Karpas-422 (cell line): Measurements from ENCODE around the gene CLIC5. TPM values are rescaled to one million over a fixed set of nuclear protein-coding genes. Genes with fewer than 3 reads are reported as not detected.

Source experiments
- DNase-seq: peaks from one replicate; pipeline ENCODE4 v3.0.0-alpha.2; 2015
- H2AFZ ChIP-seq: fragments of 200-600 bp; sonication (generic); 2 replicates; pipeline ENCODE4 v1.6.1; 2014; ENCODE audit warnings: antibody characterized with exemption, low read length, mixed read lengths
- H3K27ac ChIP-seq: fragments of 200-600 bp; sonication (generic); 2 replicates; pipeline ENCODE4 v1.5.1; 2014; ENCODE audit warnings: mild to moderate bottlenecking, low read length, moderate library complexity
- H3K27me3 ChIP-seq: fragments of 200-600 bp; sonication (generic); 2 replicates; pipeline ENCODE4 v1.6.1; 2014; ENCODE audit warnings: low read length, mixed read lengths
- H3K36me3 ChIP-seq: fragments of 200-600 bp; sonication (generic); 2 replicates; pipeline ENCODE4 v1.6.1; 2014; ENCODE audit warnings: low read length, mixed read lengths; ENCODE audit not compliant: insufficient read depth
- H3K4me1 ChIP-seq: fragments of 200-600 bp; sonication (generic); 2 replicates; pipeline ENCODE4 v1.6.1; 2014; ENCODE audit warnings: mild to moderate bottlenecking, low read length, mixed read lengths
- H3K4me2 ChIP-seq: fragments of 200-600 bp; sonication (generic); 2 replicates; pipeline ENCODE4 v1.6.1; 2014; ENCODE audit warnings: low read length, low read depth, mild to moderate bottlenecking; ENCODE audit not compliant: poor library complexity, severe bottlenecking
- H3K4me3 ChIP-seq: fragments of 200-600 bp; sonication (generic); 2 replicates; pipeline ENCODE4 v1.5.1; 2014; ENCODE audit warnings: mild to moderate bottlenecking, antibody characterized with exemption, low read length, mixed read lengths
- H3K79me2 ChIP-seq: fragments of 200-600 bp; sonication (generic); 2 replicates; pipeline ENCODE4 v1.6.1; 2014; ENCODE audit warnings: mild to moderate bottlenecking, low read length, mixed read lengths
- H3K9ac ChIP-seq: fragments of 200-600 bp; sonication (generic); 2 replicates; pipeline ENCODE4 v1.6.0; 2014; ENCODE audit warnings: low read length
- H3K9me2 ChIP-seq: fragments of 200-600 bp; sonication (generic), shearing (Covaris generic); replicated peaks from 2 replicates; pipeline ENCODE4 v1.6.0; 2014; ENCODE audit warnings: mild to moderate bottlenecking, low read length, moderate library complexity; ENCODE audit not compliant: insufficient read depth
- H3K9me3 ChIP-seq: fragments of 300-700, 200-600 bp; sonication (generic); 2 replicates; pipeline ENCODE4 v1.6.1; 2014; ENCODE audit warnings: low read length, mixed read lengths
- H4K20me1 ChIP-seq: fragments of 200-600 bp; sonication (generic); 2 replicates; pipeline ENCODE4 v1.6.1; 2014; ENCODE audit warnings: mild to moderate bottlenecking, antibody characterized with exemption, low read length, low read depth; ENCODE audit not compliant: insufficient read depth
- total RNA-seq: library from RNA; depleted of rRNA; stranded (reverse); fragments of >200 nt; shearing (Covaris generic); gene quantifications from 2 replicates; pipeline ENCODE4 v1.2.3, GENCODE V29; 2014; ENCODE audit warnings: low replicate concordance

CLIC5 gene
- total RNA-seq, 1 experiment from 2014 or later = not detected

DNA sequence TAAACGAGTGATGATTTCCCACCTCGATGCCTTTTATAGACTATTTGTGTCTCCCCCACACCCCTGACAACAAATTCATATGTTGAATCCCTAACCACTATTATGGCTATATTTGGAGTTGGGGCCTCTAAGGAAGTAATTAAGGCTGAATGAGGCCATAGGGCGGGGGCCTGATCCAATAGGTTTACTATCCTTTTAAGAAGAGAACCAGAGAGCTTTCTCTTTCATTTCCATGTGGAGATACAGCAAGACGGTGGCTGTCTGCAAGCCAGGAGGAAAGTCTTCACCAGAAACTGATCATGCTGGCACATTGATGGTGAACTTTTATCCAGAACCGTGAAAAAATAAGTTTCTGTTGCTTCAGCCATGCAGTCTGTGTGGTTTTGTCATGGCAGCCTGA lies 38.9 kb upstream of the CLIC5 start:
- no peak overlapping the region for H3K4me2 ChIP-seq
- no peak for DNase-seq
- no peak overlapping the region for H2AFZ ChIP-seq

DNA sequence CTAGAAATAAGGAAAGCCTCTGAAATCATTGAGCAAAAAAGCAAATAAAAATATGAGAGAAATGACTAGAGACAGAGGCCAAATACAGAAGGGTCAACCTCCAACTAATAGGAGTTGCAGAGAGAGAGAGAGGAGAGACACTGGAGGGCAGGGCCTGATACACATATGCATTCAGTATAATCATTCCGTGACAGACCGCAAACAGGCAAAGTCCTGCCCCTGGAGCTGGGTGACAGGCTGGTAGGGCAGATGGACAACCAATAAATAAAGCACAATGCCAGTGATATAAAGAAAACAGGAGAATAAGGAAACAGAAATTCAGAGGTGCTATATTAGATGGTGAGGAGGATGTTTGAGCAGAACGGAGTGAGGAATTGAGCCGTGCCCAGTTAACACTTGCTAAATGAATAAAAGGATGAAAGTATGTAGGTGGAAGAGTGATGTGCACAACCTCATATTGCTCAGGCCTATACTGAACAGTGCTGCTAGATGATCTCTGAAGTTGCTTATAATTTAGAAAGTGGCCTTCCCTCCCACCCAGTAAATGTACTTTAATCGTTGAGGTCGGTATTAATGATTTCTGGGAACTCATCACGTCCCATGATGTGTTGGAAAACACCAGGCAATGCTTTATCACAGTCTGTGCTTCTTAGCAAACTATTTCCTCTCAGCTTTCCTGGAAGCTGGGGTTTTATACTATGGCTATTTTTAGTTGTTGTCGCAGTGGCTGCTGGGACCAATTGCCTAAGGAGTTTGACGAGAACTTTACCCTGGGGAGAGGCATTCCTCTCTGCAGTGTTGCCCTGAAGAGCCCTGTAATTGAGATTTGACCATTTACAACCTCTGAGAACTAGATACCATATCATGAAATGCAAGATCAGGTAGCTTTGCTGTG lies 37.6 kb upstream of the CLIC5 start:
- no peak for DNase-seq
- H2AFZ ChIP-seq = no peak overlapping the region
- H3K9me3 ChIP-seq = no peaks in the 10 kb centered on the region
- H3K27me3 ChIP-seq = no peaks in the 10 kb centered on the region
- no peaks in the 10 kb centered on the region for H3K79me2 ChIP-seq
- no peaks in the 10 kb centered on the region for H4K20me1 ChIP-seq
- H3K9me2 ChIP-seq = no peaks in the 10 kb centered on the region
- no peak overlapping the region for H3K27ac ChIP-seq
- no peaks in the 10 kb centered on the region; the same call in 1 of the 2 replicates for H3K4me1 ChIP-seq
- no peak overlapping the region for H3K4me3 ChIP-seq
- H3K36me3 ChIP-seq = no peaks in the 10 kb centered on the region
- no peak overlapping the region for H3K9ac ChIP-seq
- no peak overlapping the region for H3K4me2 ChIP-seq

More for the DNA sequence above, 38.9 kb upstream of the CLIC5 start:
- Histone ChIP-seq H3K27me3 (0 out of 2 replicates have a peak, but pooled peaks cover 2% of the 10 kb centered on the region), H4K20me1 (no peaks in the 10 kb centered on the region), H3K27ac (no peak overlapping the region), H3K9me3 (no peaks in the 10 kb centered on the region), H3K9me2 (no peaks in the 10 kb centered on the region), H3K4me3 (no peak overlapping the region), H3K9ac (no peak overlapping the region), H3K4me1 (no peaks in the 10 kb centered on the region; the same call in 1 of the 2 replicates), H3K36me3 (no peaks in the 10 kb centered on the region), H3K79me2 (no peaks in the 10 kb centered on the region)

DNA sequence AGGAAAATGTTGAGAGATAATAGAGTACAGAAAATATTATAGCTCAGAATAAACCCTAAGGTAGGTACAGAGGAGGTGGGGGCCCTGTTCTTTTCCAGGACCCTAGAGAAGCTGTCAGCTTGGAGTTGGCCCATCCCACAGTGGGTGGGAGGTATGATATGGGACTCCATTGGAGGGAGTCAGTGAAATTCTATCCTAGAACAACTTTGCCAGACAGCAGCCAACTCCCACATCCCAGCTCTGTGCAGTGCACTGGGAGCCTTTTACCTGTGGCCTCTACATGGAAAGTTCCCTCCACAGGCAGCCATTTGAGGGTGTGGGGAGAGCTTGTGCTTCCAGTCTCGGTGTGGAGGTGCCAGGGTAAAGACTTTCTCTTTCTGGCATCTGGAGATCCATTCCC lies 36.8 kb upstream of the CLIC5 start:
- no peak for DNase-seq
- Histone ChIP-seq H3K36me3 (no peaks in the 10 kb centered on the region), H4K20me1 (no peaks in the 10 kb centered on the region), H3K27me3 (no peaks in the 10 kb centered on the region), H3K4me1 (no peaks in the 10 kb centered on the region; the same call in 1 of the 2 replicates), H3K27ac (no peak overlapping the region), H3K9ac (no peak overlapping the region), H3K9me3 (no peaks in the 10 kb centered on the region), H3K79me2 (no peaks in the 10 kb centered on the region), H3K4me3 (no peak overlapping the region), H2AFZ (no peak overlapping the region), H3K9me2 (no peaks in the 10 kb centered on the region), H3K4me2 (no peak overlapping the region)

DNA sequence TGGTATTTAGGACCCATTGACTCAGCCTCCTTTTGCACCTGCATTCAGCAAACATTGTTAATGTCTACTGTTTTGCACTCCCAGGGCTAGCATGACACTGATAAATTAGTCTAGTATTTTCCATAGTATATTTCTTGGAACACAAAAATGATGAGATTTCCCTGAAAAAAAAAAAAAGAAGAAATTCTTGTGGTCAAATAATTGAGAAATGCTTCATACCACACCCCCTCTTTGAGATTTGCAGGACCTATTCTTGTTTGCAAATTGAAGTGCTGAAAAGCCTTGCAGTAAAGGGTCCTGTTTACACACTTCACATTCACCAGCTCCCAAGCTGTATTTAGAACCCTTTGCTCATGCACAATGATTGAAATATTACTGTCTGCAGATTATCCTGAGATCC lies 36.3 kb upstream of the CLIC5 start:
- H2AFZ ChIP-seq = no peak overlapping the region
- H3K4me1 ChIP-seq = no peaks in the 10 kb centered on the region; the same call in 1 of the 2 replicates

DNA sequence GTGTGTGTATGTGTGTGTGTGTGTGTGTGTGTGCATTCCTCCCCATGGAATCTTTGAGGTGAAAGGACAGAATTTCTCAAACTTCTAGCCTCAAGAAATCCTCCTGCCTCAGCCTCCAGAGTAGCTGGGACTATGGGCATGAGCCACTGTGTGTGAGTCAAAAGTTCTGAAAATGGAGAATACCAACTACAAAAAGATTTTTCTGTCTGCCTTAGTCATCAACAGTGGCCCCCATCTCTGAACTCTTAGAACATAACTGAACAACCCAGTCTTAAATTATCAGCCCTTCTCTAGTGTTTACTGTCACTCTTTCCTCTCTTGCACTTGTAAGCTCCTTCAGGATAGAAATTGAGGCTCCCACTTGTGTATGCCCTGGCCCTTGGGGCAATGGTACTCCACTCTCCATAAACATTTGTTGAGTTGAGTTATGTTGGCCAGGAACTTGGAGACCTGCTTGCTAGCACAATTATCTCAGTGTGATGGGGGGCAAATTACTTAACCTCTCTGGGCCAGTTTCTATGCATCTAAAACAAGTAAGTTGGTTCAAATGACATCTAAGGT lies 35.3 kb upstream of the CLIC5 start:
- H2AFZ ChIP-seq = no peak overlapping the region
- H3K9me3 ChIP-seq = no peaks in the 10 kb centered on the region
- no peaks in the 10 kb centered on the region for H3K79me2 ChIP-seq
- H3K9ac ChIP-seq = no peak overlapping the region
- H3K27me3 ChIP-seq = no peaks in the 10 kb centered on the region
- no peak for DNase-seq
- no peak overlapping the region for H3K4me2 ChIP-seq
- no peak overlapping the region for H3K27ac ChIP-seq
- no peak overlapping the region for H3K4me3 ChIP-seq
- no peaks in the 10 kb centered on the region for H3K9me2 ChIP-seq
- H3K36me3 ChIP-seq = no peaks in the 10 kb centered on the region
- no peaks in the 10 kb centered on the region for H4K20me1 ChIP-seq
- H3K4me1 ChIP-seq = no peaks in the 10 kb centered on the region; the same call in 1 of the 2 replicates

More for the DNA sequence above, 36.3 kb upstream of the CLIC5 start:
- no peaks in the 10 kb centered on the region for H4K20me1 ChIP-seq
- DNase-seq = no peak
- H3K27me3 ChIP-seq = no peaks in the 10 kb centered on the region
- H3K9me3 ChIP-seq = no peaks in the 10 kb centered on the region
- no peak overlapping the region for H3K4me3 ChIP-seq
- no peak overlapping the region for H3K4me2 ChIP-seq
- H3K36me3 ChIP-seq = no peaks in the 10 kb centered on the region
- H3K27ac ChIP-seq = no peak overlapping the region
- H3K9ac ChIP-seq = no peak overlapping the region
- H3K9me2 ChIP-seq = no peaks in the 10 kb centered on the region
- H3K79me2 ChIP-seq = no peaks in the 10 kb centered on the region

DNA sequence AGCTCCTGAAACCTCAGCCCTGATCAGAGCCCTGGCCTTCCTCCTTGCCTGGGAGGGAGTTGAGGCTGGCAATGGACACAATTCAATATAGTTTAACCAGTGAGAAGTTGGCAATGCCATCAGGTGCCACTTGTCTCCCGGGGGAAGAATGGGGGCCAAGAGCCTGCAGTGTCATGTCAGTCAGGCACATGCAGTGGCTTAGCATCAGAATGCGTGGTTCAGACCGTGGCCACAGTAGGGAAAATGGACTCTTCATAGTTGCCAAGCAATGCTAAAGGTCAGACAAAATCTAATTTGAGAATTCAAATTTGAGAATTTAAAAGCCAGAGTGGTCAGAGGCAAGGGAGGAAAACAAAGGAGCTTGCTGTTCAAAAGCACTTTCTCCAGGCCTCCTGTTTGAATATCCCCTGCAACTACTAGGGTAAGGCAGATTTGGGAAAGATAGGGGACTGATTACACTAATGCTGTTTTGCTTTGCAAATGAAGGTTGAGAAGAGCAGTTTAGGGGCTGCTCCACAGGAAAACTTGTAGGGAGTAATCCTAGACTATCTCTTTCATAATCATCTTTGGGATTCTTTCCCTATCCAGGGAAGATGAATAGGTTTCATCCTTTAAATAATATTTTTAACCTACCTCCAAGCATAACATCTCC lies 33.1 kb upstream of the CLIC5 start:
- no peaks in the 10 kb centered on the region for H3K36me3 ChIP-seq
- no peak for DNase-seq
- no peak overlapping the region for H3K27ac ChIP-seq
- no peaks in the 10 kb centered on the region for H3K27me3 ChIP-seq
- H3K9me3 ChIP-seq = no peaks in the 10 kb centered on the region
- no peaks in the 10 kb centered on the region for H3K4me1 ChIP-seq
- no peak overlapping the region for H3K4me3 ChIP-seq
- H3K4me2 ChIP-seq = no peak overlapping the region
- no peak overlapping the region for H2AFZ ChIP-seq
- H3K9ac ChIP-seq = no peak overlapping the region
- H3K79me2 ChIP-seq = no peaks in the 10 kb centered on the region
- no peaks in the 10 kb centered on the region for H4K20me1 ChIP-seq
- H3K9me2 ChIP-seq = no peaks in the 10 kb centered on the region

DNA sequence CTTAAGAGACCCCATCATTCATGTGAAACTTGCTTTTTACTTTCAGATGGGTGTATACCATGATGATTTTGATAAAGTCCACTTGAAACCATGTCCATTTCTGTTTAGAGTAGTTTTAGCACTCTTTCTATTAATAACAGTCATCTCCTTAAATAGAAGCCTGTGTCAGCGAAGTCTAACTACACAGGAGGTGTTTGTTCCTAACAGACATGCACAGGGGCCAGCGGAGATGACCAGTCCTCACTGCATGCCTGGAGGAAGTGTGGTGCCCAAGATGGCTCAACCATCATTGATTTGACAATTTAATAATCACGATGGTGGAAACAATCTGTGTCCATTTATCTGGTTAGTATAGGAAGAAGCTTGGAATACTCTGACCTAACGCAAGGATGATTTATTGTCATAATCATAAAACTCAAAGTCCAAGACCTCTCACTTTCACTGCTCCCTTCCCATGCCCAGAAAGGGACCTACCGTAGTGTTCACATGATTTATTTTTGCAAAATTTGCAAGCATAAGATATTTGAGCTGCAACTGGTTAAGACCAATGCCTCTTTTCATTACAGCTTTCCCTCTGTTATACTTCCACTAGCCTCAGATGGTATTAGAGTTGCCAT lies 31.0 kb upstream of the CLIC5 start:
- no peaks in the 10 kb centered on the region for H3K27me3 ChIP-seq
- H4K20me1 ChIP-seq = no peaks in the 10 kb centered on the region
- no peak for DNase-seq
- no peak overlapping the region for H3K27ac ChIP-seq
- no peak overlapping the region for H3K4me3 ChIP-seq
- H3K4me1 ChIP-seq = no peaks in the 10 kb centered on the region
- no peak overlapping the region for H2AFZ ChIP-seq
- H3K79me2 ChIP-seq = no peaks in the 10 kb centered on the region
- H3K9ac ChIP-seq = no peak overlapping the region
- no peak overlapping the region for H3K4me2 ChIP-seq
- H3K9me2 ChIP-seq = no peaks in the 10 kb centered on the region
- no peaks in the 10 kb centered on the region for H3K36me3 ChIP-seq
- no peaks in the 10 kb centered on the region for H3K9me3 ChIP-seq
